Left renal pelvis (tissue), 4 donors: ENCODE data around the gene PRICKLE4. TPM values are rescaled to one million over a fixed set of nuclear protein-coding genes. Genes with fewer than 3 reads are reported as not detected.
A peak's percentile ranks its signal among the peaks of the same experiment; 100 is the strongest.

Experiments used
- DNase-seq, 4 donors: peaks; one replicate each; pipeline ENCODE4 v3.0.0-alpha.2; 2013; ENCODE audit warnings: low read depth in 4 of 4, low spot score in 3 of 4
- polyA plus RNA-seq, 4 donors: library from polyadenylated mRNA; unstranded; fragments of 120-200 nt; gene quantifications; one replicate each; pipeline ENCODE4 v1.2.1, GENCODE V29; 2013; ENCODE audit not compliant: insufficient read length in 4 of 4

Gene PRICKLE4
- polyA plus RNA-seq = 10 to 100 TPM in 1 of 4 donors, 1 to 10 TPM in 3; 4.2 to 10.8 (median 5.1) TPM

DNA sequence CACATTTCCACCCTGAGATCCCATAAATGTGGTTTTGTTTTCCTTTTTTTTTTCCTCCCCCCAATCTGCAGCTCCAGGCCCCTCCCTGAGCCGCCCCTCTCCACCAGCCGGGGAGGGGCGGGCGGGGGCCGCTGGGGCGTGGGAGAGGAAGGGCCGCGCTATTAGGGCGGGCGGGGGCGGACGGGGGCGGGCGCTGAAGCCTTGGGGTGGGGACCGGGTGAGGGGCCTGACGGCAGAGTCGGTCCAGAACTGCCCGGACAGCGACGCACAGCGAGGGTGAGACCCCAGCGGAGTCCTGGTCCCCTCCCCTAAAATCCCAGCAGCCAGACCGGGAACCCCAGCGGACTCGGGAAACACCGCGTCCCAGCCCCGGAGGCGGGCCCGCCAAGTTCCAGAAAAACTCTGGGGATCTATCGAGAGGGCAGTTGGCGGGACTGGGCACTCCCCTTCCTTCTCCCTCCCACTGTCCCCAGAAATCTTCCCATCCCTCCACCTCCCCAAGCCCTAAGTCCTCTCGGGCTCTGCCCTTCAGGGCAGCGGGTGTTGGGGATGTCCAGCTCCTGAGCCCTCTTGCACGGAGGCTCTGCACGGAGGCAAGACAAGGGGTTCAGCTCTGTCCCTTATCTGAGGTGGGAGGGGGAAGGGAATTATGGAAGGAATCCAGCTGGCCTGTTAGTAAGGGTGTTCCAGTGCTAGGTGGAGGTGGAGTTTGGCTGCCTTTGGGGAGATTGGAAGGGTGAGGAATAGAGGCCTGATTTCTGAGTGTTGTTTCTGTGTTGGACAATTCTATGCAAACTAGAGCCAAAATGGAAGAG is at the start of gene PRICKLE4:
TSS of gene PRICKLE4 (plus strand) at position 232 of the 815 bp plus-strand sequence. CDS start 2,692 bp downstream, outside the sequence.
- no peak for DNase-seq

- no peak for DNase-seq
Measured at GRCh38 chr6:41731561-41732086, 49.0 kb upstream of the PRICKLE4 start.

DNA sequence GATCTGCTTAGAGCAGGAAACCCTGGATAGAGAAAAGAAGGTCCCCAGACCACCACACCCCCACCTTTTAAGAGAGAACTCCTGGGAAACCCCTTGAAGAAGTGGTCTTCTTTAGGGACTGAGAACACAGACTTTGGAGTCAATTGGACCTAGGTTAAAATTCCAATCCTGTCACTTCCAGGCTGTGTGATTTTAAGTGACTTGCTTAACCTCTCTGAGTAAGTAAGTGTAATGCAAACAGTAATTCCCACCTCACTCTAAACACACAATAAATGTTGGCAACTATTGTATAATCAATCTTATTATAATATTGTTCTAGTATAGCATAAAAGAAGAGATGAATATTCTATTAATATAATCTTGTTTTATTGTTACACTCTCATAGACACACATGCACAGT is 48.4 kb upstream of the PRICKLE4 start:
- DNase-seq = no peak

DNA sequence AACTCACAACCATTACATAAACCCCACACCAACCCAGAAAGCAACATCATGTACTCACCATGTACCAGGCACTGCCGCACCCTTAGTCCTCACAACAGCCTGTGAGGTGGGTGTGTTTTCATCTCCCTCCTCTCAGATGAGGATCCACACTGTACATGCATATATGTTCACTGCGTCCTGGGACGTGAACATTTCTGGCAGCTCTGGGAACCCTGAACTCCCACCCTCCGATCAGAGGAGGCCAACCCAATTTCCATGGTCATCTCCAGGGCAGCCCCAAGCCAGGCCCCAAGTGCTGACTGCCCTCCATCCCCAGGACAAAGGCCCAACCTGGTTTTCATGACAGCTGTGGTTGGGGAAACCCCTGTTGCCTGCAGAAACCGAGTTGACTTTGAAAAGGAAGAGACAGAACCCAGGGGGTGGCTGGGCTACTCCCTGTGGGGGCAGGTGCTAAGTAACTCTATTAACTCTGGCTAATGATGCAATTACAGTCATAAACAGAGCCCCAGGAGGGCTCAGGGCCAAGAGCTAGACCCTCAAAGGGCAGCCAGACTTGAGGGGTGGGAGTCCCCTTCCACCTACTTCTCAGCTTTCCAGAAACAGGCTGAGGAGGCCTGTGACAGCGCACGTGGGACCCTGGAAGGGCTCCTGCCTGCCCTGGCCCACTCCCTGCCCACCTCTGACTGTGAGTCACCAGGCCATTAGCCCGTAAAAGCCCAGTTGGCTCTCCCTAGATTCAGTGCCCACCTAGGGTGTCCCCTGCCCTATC is 47.8 kb upstream of the PRICKLE4 start:
- DNase-seq = no peak

DNA sequence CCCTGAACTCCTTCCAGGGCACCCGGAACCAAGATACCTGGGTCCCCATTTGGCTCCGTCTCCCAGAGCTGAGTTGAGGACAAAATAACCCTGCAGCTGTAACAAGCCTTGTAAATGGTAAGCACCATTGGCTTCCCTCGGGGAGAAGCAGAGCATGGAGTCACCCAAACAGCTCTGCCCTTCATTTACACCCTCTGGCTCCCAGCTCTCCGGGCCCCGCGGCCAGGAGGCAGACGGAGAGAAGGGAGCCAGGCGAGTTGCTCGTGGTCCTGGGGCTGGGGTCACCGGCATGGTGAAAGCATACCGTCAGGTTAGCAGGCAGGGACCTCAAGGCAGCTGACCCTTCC is 47.2 kb upstream of the PRICKLE4 start:
- no peak for DNase-seq

DNA sequence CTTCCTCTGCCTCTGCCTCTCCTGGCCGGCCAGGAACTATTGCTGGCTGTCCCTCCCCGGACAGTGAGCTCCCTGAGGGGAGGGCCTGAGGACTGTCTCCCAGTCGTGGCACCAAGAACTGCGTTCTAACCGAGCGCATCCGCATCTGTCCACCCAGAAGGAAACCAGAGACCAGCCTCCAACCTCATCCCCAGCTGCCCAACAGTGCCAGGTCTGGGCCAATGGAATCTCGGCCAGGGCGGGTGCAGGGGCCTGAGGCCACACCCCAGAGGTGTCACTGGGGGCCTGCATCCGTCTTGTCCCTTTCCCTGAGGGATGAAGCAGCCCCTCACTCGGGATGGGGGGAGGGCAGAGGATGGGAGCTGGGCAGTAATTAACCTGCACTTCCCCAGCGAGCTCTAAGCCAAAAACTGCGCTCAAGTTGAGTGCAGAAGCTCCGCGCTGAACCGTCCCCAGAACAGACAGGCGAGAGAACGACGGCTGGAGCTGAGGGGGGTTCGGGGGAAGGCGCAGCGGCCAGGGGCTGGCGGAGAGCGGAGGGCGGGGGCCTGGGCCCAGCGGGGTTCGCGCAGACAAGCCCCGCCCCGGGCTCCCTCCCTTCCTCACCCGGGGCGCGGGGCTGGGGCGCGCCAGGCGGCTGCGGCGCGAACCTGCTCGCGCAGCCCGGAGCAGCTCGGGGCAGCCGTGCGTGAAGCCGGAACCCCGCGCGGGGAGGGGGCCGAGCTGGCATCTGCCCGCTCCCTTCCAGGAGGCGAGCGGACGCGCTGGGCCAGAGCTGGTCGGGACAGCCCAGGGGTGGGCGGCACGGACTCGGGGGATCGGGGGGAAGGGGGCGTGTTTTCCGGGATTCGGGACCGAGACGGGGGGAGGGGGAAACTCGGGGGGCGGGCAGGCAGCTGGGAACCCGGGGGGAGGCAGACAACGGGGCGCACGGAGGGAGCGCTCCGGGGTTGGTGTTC is 46.6 kb upstream of the PRICKLE4 start:
- peak; percentile 43 to 66 (median 56) for DNase-seq

DNA sequence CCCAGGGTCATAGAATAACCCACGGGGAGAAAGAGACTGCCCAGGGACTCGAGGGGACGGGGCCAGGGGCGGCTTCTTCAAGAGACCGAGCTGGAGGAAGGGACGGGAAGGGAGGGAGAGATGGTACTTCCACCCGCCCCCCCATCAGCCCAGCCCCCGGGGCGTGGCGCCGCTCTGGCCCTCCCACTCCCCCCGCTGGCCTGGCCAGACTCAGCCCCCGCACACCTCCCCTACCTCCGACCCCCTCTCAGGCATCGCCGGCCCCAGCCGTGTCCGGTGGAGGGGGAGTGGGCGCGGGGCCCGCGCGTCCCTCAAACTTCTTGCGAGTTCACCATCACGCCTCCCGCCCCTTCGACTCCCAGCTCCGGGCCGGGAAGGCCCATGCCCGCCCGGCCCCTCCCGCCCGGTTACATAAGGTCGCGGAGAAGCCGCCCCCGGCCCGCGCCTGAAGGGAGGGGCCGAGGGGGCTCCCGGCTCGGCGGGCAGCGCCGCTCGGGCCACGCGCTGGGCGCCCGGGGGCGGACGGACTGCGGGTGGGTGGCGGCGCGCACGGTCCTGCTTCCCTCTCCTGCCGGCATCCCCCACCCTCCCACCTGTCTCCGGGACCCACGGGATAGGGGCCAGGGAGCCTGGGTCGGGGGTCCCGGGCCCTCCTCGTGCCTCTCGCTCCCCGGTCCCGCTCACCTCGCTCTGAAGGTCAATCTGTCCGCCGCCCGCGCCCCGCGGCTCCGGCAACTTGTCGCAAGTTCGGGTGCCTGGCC is 45.7 kb upstream of the PRICKLE4 start:
- peak in 3 of 4 donors; percentile 39 to 61 (median 60) for DNase-seq

DNA sequence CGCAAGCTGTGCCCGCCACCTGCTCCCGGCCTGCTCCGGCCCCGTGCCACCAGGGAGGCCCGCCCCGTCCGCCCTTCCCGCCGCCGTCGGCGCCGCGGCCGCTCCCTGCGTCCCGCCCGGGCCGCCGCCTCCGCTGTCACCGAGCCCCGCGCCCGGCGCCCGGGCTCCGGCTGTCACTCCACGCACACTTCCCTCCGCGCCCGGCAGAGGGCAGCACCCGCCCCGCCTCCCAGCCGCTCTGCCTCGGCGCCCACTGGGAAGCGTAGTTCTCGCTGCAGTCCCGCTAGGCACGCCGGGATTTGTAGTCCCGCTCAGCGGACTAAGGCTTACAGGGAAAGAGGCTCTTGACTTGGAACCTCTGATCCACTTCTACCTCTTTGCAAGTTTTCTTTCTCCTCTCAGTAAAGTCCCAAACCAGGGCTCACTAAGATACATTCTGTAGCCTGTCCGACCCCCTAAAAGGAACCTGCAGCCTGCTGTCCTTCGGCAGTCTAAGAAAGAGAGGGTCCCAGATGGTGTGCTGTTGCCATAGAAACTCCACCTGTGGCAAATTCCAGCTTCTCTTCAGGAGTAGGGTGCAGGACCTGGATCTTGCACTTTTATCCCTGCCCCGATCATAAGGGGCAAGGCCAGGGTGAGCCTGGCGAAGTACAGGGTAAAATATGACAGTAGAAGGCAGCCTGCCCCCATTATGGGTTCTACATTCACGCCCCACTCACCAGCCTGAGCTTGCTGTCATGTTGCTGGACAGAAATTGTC is 45.0 kb upstream of the PRICKLE4 start, which contains the start of gene TFEB:
TSS of gene TFEB (minus strand) at position 182 of the 759 bp plus-strand sequence. CDS start 44,395 bp downstream, outside the sequence.
- DNase-seq = peak; percentile 76 to 82 (median 78)

DNA sequence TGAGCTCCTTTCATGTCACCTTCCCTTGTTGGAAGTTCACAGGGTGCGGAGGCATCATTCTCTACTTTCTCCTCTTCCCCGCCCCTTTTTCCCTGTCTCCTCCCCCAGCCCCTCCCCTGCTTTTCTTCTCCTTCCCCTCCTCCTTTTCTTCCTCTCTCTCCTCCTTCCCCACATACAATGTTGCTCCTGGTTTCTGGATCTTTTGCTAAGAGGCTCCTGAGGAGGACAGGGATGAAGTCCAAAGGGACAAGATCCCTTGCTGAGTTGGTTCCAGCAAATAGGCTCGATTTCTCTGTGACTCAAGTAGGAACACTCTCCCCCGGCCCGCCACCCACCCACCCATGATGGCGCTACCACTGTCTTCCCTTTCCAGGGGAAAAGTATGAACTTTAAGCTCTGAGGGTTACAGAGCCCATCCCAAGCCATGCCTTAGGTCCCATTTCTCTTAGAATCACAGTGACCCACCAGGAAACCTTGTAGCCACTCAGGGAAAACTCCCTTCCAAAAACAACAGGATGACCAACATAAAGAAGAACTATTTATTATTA is 44.3 kb upstream of the PRICKLE4 start:
- DNase-seq = no peak

- no peak for DNase-seq
Measured at GRCh38 chr6:41736800-41737555, 43.6 kb upstream of the PRICKLE4 start.

- no peak for DNase-seq
Measured at GRCh38 chr6:41737591-41738130, 42.9 kb upstream of the PRICKLE4 start.

GRCh38 chr6:41739041-41739440 is 41.5 kb upstream of the PRICKLE4 start:
- no peak for DNase-seq

DNA sequence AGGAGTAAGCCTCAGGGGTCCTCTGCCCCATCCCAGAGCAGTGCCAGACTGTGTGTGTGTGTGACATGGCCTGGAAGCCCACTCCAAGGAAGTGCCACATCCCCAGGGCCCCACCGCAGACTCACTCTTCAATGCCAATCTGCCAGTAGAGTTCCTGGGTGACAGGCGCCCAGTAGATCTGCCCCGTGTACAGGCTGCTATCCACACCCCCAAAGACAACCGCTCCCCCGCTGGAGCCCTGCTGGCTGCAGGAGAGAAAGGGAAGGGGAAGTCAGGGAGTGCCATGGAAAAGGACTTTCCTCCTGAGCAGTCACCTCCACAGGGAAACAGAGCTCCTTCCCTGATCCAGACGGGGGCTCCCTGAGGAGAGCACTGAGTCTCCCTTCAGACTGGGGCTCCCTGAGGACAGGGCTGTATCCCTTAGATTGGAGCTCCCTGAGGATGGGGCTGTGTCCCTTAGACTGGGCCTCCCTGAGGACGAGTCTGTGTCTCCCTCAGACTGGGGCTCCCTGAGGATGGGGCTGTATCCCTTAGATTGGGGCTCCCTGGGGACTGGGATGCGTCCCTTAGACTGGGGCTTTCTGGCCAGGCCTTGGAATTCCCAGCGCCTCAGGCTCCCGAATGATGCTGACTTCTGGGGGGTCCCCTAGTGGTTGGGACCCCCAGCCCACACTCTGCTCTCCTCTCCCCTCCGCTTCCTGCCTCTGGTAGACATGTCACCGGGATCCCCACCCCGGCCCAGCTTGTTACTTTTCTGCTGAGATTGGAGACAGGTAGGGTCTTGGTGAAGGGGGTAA is 40.0 kb upstream of the PRICKLE4 start:
- DNase-seq = no peak

DNA sequence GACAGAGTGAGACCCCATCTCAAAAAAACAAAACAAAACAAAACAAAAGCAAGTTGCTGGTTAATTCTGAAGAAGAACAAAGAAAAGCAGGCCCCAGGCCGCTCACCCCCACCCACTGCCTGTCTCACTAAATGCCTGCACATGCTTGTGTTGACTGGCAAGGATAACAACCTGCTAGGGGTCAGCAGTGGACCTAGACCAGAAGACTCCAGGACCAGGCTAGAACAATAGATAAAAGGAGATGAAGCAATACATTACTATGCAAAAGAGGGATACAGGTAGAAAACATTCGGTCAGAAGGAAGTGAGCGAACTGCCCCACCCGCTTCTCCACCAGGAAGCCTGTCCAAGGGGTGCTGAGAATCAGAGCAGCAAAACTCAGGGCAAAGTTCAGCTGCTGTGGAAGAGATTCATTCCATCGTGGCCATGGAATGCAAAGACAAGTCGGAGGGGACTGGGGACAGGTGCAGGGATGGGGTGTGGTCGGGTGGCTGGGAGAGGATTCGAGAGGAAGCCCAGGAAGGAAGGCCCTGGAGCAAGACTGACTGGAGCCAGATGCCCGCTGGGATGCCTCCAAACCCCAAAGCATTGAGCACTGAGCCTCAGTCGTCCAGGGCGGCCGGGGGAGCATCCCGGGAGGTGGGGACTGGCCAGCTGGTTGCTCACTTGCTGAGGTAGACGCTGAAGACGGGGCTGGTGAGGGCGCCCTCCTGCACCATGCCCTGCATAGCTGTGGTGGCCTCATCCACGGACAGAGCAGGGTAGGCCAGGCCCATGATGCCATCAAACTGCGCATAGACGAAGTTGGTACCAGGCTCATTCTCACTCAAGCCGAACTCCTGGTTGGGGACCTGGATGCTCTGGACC is 38.7 kb upstream of the PRICKLE4 start:
- DNase-seq = no peak

GRCh38 chr6:41743406-41744235 is 37.0 kb upstream of the PRICKLE4 start:
- DNase-seq = no peak
